Endothelial cell of umbilical vein (primary cell): ENCODE measurements around the gene HAGH. TPM values are rescaled to one million over a fixed set of nuclear protein-coding genes. Genes with fewer than 3 reads are reported as not detected.
A peak's percentile ranks its signal among the peaks of the same experiment; 100 is the strongest.

Experiments used
- BruUV-seq: library from RNA; stranded (reverse); fragments of 400-500 nt; replicated peaks from 2 replicates; lab custom pipeline; 2021; lab: Mats Ljungman, UMichigan
- CTCF ChIA-PET: fragments of 300-600, 350-600 bp; sonication (Branson Sonifier 250); formaldehyde crosslinking; loops from one replicate; lab custom pipeline; 2021; ENCODE audit warnings: antibody characterized with exemption, inconsistent platforms; lab: Charles Lee
- POLR2A ChIA-PET: fragments of 300-600, 350-600 bp; sonication (Branson Sonifier 250); formaldehyde crosslinking; loops from one replicate; lab custom pipeline; 2021; ENCODE audit warnings: antibody characterized with exemption, inconsistent platforms; lab: Charles Lee
- DNase-seq: peaks from one replicate; pipeline ENCODE4 v3.0.0-alpha.2; 2011; ENCODE audit warnings: low read depth, low spot score
- FAIRE-seq: peaks from 2 replicates; lab custom pipeline; 2011; peaks lifted over from hg19 to GRCh38; lab: Jason Lieb, UNC
- H2AFZ ChIP-seq: 2 replicates; pipeline ENCODE4 v1.6.0; 2012; ENCODE audit warnings: low read depth, low read length, control low read depth, inconsistent platforms
- H3K27ac ChIP-seq: 2 replicates; pipeline ENCODE4 v1.5.1; 2011; ENCODE audit warnings: low read depth, mild to moderate bottlenecking, control low read depth, low read length, moderate library complexity; ENCODE audit not compliant: insufficient read depth
- H3K27me3 ChIP-seq, 2 experiments: 2 replicates each; pipeline versions ENCODE4 v1.6.0 to v1.6.1; 2011; ENCODE audit warnings: low read length in 2 of 2, mixed read lengths in 1 of 2; ENCODE audit not compliant: control insufficient read depth in 2 of 2, insufficient read depth in 2 of 2
- H3K36me3 ChIP-seq, 2 experiments: 2 replicates in 1 of 2; 3 replicates in 1 of 2; pipeline ENCODE4 v1.5.1; 2011; ENCODE audit warnings: low read length in 2 of 2, mild to moderate bottlenecking in 1 of 2, moderate library complexity in 1 of 2; ENCODE audit not compliant: control insufficient read depth in 2 of 2, insufficient read depth in 2 of 2; ENCODE audit errors: extremely low read depth in 1 of 2
- H3K4me1 ChIP-seq: 3 replicates; pipeline ENCODE4 v1.5.1; 2011; ENCODE audit warnings: mild to moderate bottlenecking, low read length; ENCODE audit not compliant: control insufficient read depth, insufficient read depth; ENCODE audit errors: extremely low read depth
- H3K4me2 ChIP-seq: 2 replicates; pipeline ENCODE4 v1.6.1; 2011; ENCODE audit warnings: low read length, control low read depth, mixed read lengths; ENCODE audit not compliant: insufficient read depth
- H3K4me3 ChIP-seq, 3 experiments: fragments of 200-600 bp in 1 of 3; sonication (generic), shearing (Covaris generic) in 1 of 3; replicated peaks in 1 of 3; 2 replicates each; pipeline ENCODE4 v1.5.1; 2011 to 2016; ENCODE audit warnings: control low read depth in 3 of 3, low read length in 3 of 3, mild to moderate bottlenecking in 2 of 3, inconsistent platforms in 1 of 3, low read depth in 1 of 3, moderate library complexity in 1 of 3; ENCODE audit not compliant: insufficient read depth in 1 of 3
- H3K79me2 ChIP-seq: 2 replicates; pipeline ENCODE4 v1.6.0; 2012; ENCODE audit warnings: low read length, inconsistent platforms; ENCODE audit not compliant: control insufficient read depth, insufficient read depth
- H3K9ac ChIP-seq: replicated peaks from 2 replicates; pipeline ENCODE3; 2011; ENCODE audit warnings: low read length, control low read depth; ENCODE audit not compliant: insufficient read depth; ENCODE audit errors: extremely low read depth
- H3K9me1 ChIP-seq: replicated peaks from 3 replicates; pipeline ENCODE4 v1.6.0; 2011; ENCODE audit warnings: mild to moderate bottlenecking, low read length; ENCODE audit not compliant: control insufficient read depth, insufficient read depth; ENCODE audit errors: extremely low read depth
- H3K9me3 ChIP-seq: replicated peaks from 2 replicates; pipeline ENCODE4 v1.5.1; 2012; ENCODE audit warnings: low read length, inconsistent platforms; ENCODE audit not compliant: control insufficient read depth, insufficient read depth
- H4K20me1 ChIP-seq: replicated peaks from 2 replicates; pipeline ENCODE3; 2011; ENCODE audit warnings: mild to moderate bottlenecking, low read length; ENCODE audit not compliant: control insufficient read depth, insufficient read depth; ENCODE audit errors: extremely low read depth
- CTCF ChIP-seq, 2 donors: IDR thresholded peaks; 1 replicate in 1 of 2; 2 replicates in 1 of 2; pipeline ENCODE4 v1.5.1; 2011; ENCODE audit warnings: low read length in 2 of 2, mild to moderate bottlenecking in 2 of 2, moderate library complexity in 2 of 2, control low read depth in 1 of 2, inconsistent platforms in 1 of 2, low read depth in 1 of 2; ENCODE audit not compliant: insufficient read depth in 1 of 2; ENCODE audit errors: extremely low read depth in 1 of 2
- FOS ChIP-seq: IDR thresholded peaks from 2 replicates; pipeline ENCODE4 v1.6.1; 2011; ENCODE audit warnings: mild to moderate bottlenecking, low read length, moderate library complexity, borderline replicate concordance; ENCODE audit not compliant: insufficient read depth
- MYC ChIP-seq: IDR thresholded peaks from one replicate; pipeline ENCODE4 v1.6.1; 2011; ENCODE audit warnings: mild to moderate bottlenecking, low read depth, low read length
- dilution Hi-C: fragments of 300-500 bp; cut with MboI; formaldehyde crosslinking; loops from one replicate; pipeline ENCODE4 v1.15.0; 2019; ENCODE audit warnings: low sequenced_read_pairs; ENCODE audit not compliant: extremely low pct_ligation_motif_present
- intact Hi-C: fragments of 100-400 bp; cut with micrococcal nuclease; formaldehyde crosslinking; loops from one replicate; pipeline ENCODE4 v1.10.0; 2022
- polyA plus RNA-seq, 4 experiments: library from polyadenylated mRNA; depleted of rRNA in 3 of 4; stranded (reverse) in 3 of 4; unstranded in 1 of 4; fragments of >200 nt; gene quantifications; 2 replicates each; pipeline versions ENCODE4 v1.2.1 to v1.2.3, GENCODE V29; 2011 to 2012; ENCODE audit warnings: missing spikeins in 1 of 4
- total RNA-seq: library from RNA; stranded (reverse); gene quantifications from 2 replicates; pipeline ENCODE4 v1.2.3, GENCODE V29; 2021

The HAGH gene
- total and polyA plus RNA-seq, 2 donors (not counting 3 experiments of a cell fraction or from before 2014, with no cell fraction given) = 54.3 to 84.2 TPM

GRCh38 chr16:1825381-1825863 lies 1.2 kb downstream of the HAGH start:
- CTCF ChIA-PET = interaction anchor here (2.1 to 2.5 kb wide), 2 partner anchors 12 to 43 kb away, joined by 6 to 16 read pairs; partner anchors contain the start of genes NUBP2 and SPSB3

DNA sequence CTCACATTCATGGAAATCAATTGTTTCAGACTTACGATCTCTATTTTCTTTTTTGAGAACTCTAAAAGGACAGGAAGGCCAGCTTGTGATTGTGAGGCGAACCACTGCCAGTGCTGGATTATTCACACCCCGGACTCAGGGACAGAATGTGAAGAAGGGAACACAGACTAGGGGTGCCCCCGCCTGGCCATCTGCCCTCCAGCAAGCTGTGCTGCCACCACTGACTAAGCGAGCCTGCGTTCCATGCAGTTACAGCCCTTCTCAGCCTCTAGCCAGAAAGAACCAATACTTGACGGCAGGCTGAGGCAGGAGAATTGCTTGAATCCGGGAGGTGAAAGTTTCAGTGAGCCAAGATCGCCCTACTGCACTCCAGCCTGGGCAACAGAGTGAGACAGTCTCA lies 2.8 kb downstream of the HAGH start:
- CTCF ChIA-PET = interaction anchor here (0.7 to 2.5 kb wide), 9 partner anchors 10 to 537 kb away, joined by 3 to 16 read pairs (median 6); partner anchors contain the start of genes EME2, MAPK8IP3, MRPS34 and NUBP2
- Histone ChIP-seq H3K36me3 (peaks cover 0 to 18% of the 10 kb centered on the region in 2 experiments), H3K4me2 (no peak overlapping the region), H3K9ac (no peak overlapping the region), H3K9me3 (no peaks in the 10 kb centered on the region), H3K79me2 (peaks cover 16% of the 10 kb centered on the region), H3K27ac (no peak overlapping the region), H2AFZ (no peak overlapping the region), H4K20me1 (no peaks in the 10 kb centered on the region), H3K27me3 (no peaks in the 10 kb centered on the region), H3K4me1 (peaks cover 14% of the 10 kb centered on the region), H3K4me3 (no peak overlapping the region), H3K9me1 (no peaks in the 10 kb centered on the region)
- DNase-seq = peak; percentile 58
- BruUV-seq = no TSS peak
- intact Hi-C loops (no loop called here), dilution Hi-C loops (no loop called here)
- no peak for FAIRE-seq
- POLR2A ChIA-PET = no interaction called here
- TF ChIP-seq CTCF (IDR thresholded peaks at IDR 0.05; ENCODE audit: extremely low read depth in 1 of 2, insufficient read depth in 1 of 2, low read depth in 1 of 2, low read length in 2 of 2) (peak in 1 of 2 donors; percentile 41), MYC (no peak)

More at GRCh38 chr16:1825381-1825863, 1.2 kb downstream of the HAGH start:
- H3K4me2 ChIP-seq = peak overlapping the region; percentile 74
- no peaks in the 10 kb centered on the region for H3K27me3 ChIP-seq
- H2AFZ ChIP-seq = no peak overlapping the region
- H3K9ac ChIP-seq = no peak overlapping the region
- TF ChIP-seq FOS (no peak), MYC (no peak)
- TSS peak; percentile 14 for BruUV-seq
- H4K20me1 ChIP-seq = no peaks in the 10 kb centered on the region
- no peaks in the 10 kb centered on the region for H3K9me1 ChIP-seq
- FAIRE-seq = no peak
- intact Hi-C loops = no loop called here
- dilution Hi-C loops = no loop called here
- H3K79me2 ChIP-seq = peaks cover 22% of the 10 kb centered on the region
- no peaks in the 10 kb centered on the region for H3K9me3 ChIP-seq
- POLR2A ChIA-PET = no interaction called here
- H3K36me3 ChIP-seq = peaks cover 0 to 12% of the 10 kb centered on the region in 2 experiments
- peak overlapping the region in 2 of 3 experiments; percentile 61 to 91 for H3K4me3 ChIP-seq
- DNase-seq = no peak
- H3K27ac ChIP-seq = no peak overlapping the region
- peaks cover 20% of the 10 kb centered on the region for H3K4me1 ChIP-seq
